B cell (primary cell): ENCODE measurements around the gene TPSAB1. TPM values are rescaled to one million over a fixed set of nuclear protein-coding genes. Genes with fewer than 3 reads are reported as not detected.
"Not testable (repeated sequence)": the region's sequence is repeated elsewhere in the genome, so short reads cannot be mapped to it uniquely, and the experiment has no call there.

Experiments
- ATAC-seq: fragments of 200-7000 bp; cut with Tn5 transposase; one replicate; pipeline ENCODE4 v1.10.0; 2021; ENCODE audit warnings: low read depth, mild to moderate bottlenecking, moderate number of reproducible peaks, moderate library complexity
- CTCF ChIA-PET: fragments of 350-600 bp; sonication (Branson Sonifier 250); formaldehyde crosslinking; loops from one replicate; lab custom pipeline; 2021; ENCODE audit warnings: antibody characterized with exemption, inconsistent platforms; lab: Charles Lee
- POLR2A ChIA-PET: fragments of 350-600 bp; sonication (Branson Sonifier 250); formaldehyde crosslinking; loops from one replicate; lab custom pipeline; 2021; ENCODE audit warnings: antibody characterized with exemption; lab: Charles Lee
- DNase-seq: peaks from one replicate; pipeline ENCODE4 v3.0.0; 2013
- H2AFZ ChIP-seq: 2 replicates; pipeline ENCODE4 v1.6.1; 2012; ENCODE audit warnings: mild to moderate bottlenecking, low read depth, low read length; ENCODE audit not compliant: insufficient read depth, poor library complexity, severe bottlenecking
- H3K27ac ChIP-seq, 2 donors: 1 replicate in 1 of 2; 2 replicates in 1 of 2; pipeline ENCODE4 v1.5.1; 2012 to 2013; ENCODE audit warnings: low read length in 2 of 2, mild to moderate bottlenecking in 2 of 2, moderate library complexity in 1 of 2
- H3K27me3 ChIP-seq, 4 experiments: fragments of 200-600 bp in 1 of 4; sonication (generic) in 1 of 4; replicated peaks in 1 of 4; 1 replicate in 2 of 4; 2 replicates in 2 of 4; pipeline versions ENCODE4 v1.6.1 to v1.7.0; 2013 to 2016; ENCODE audit warnings: low read length in 3 of 4, mild to moderate bottlenecking in 2 of 4, mixed read lengths in 1 of 4, moderate library complexity in 1 of 4; ENCODE audit not compliant: insufficient read depth in 4 of 4, control insufficient read depth in 3 of 4; ENCODE audit errors: control extremely low read depth in 1 of 4
- H3K36me3 ChIP-seq, 2 experiments: replicated peaks in 1 of 2; 1 replicate in 1 of 2; 2 replicates in 1 of 2; pipeline versions ENCODE4 v1.6.1 to v1.7.1; 2013; ENCODE audit warnings: low read length in 1 of 2; ENCODE audit not compliant: insufficient read depth in 2 of 2, control insufficient read depth in 1 of 2; ENCODE audit errors: control extremely low read depth in 1 of 2, extremely low read depth in 1 of 2
- H3K4me1 ChIP-seq, 2 donors: fragments of 200-600 bp in 1 of 2; sonication (generic) in 1 of 2; 1 replicate in 1 of 2; 2 replicates in 1 of 2; pipeline versions ENCODE4 v1.5.1 to v1.6.1; 2013 to 2017; ENCODE audit warnings: low read length in 2 of 2; ENCODE audit not compliant: control insufficient read depth in 2 of 2, insufficient read depth in 2 of 2
- H3K4me2 ChIP-seq: replicated peaks from 2 replicates; pipeline ENCODE3; 2012; ENCODE audit warnings: mild to moderate bottlenecking, low read depth, low read length; ENCODE audit not compliant: poor library complexity, severe bottlenecking
- H3K4me3 ChIP-seq, 5 experiments: fragments of 200-600 bp in 1 of 5; sonication (generic) in 1 of 5; 1 replicate in 3 of 5; 2 replicates in 2 of 5; pipeline versions ENCODE4 v1.5.1 to v1.7.0; 2011 to 2016; ENCODE audit warnings: low read length in 4 of 5, mild to moderate bottlenecking in 4 of 5, low read depth in 2 of 5, control low read depth in 1 of 5, moderate library complexity in 1 of 5; ENCODE audit not compliant: insufficient read depth in 1 of 5; ENCODE audit errors: control extremely low read depth in 1 of 5, extremely low read depth in 1 of 5
- H3K79me2 ChIP-seq: fragments of 200-600 bp; sonication (generic); one replicate; pipeline ENCODE4 v1.6.0; 2016; ENCODE audit warnings: low read length; ENCODE audit not compliant: control insufficient read depth, insufficient read depth
- H3K9ac ChIP-seq: fragments of 200-600 bp; sonication (generic); 2 replicates; pipeline ENCODE4 v1.6.1; 2017; ENCODE audit warnings: mild to moderate bottlenecking, low read length, moderate library complexity
- H3K9me3 ChIP-seq, 3 donors: one replicate each; pipeline versions ENCODE4 v1.6.1 to v1.7.1; 2013; ENCODE audit warnings: low read length in 2 of 3; ENCODE audit not compliant: control insufficient read depth in 2 of 3, insufficient read depth in 1 of 3; ENCODE audit errors: control extremely low read depth in 1 of 3
- H4K20me1 ChIP-seq: 2 replicates; pipeline ENCODE4 v1.6.0; 2012; ENCODE audit warnings: mild to moderate bottlenecking, low read length; ENCODE audit not compliant: insufficient read depth, control insufficient read depth, poor library complexity, severe bottlenecking
- H3K27ac Mint-ChIP-seq: one replicate; pipeline ENCODE4 v1.8.0; 2021; ENCODE audit warnings: mixed read lengths
- H3K27me3 Mint-ChIP-seq: one replicate; pipeline ENCODE4 v1.8.0; 2021; ENCODE audit warnings: mixed read lengths
- H3K4me1 Mint-ChIP-seq: one replicate; pipeline ENCODE4 v1.8.0; 2021; ENCODE audit warnings: mixed read lengths
- H3K4me3 Mint-ChIP-seq: one replicate; pipeline ENCODE4 v1.8.0; 2021; ENCODE audit warnings: mixed read lengths
- H3K9me3 Mint-ChIP-seq: one replicate; pipeline ENCODE4 v1.8.0; 2022; ENCODE audit warnings: mixed read lengths; ENCODE audit not compliant: insufficient read depth
- WGBS: methylation state at CpG from one replicate; pipeline ENCODE4 v1.1.5; 2013; ENCODE audit warnings: missing lambda C conversion rate; ENCODE audit not compliant: insufficient coverage; 5-methylcytosine and 5-hydroxymethylcytosine counted together
- intact Hi-C: fragments of 100-400 bp; cut with micrococcal nuclease; formaldehyde crosslinking; loops from one replicate; pipeline ENCODE4 v1.10.0; 2022
- polyA plus RNA-seq: library from polyadenylated mRNA; depleted of rRNA; stranded (reverse); fragments of >200 nt; gene quantifications from 2 replicates; pipeline ENCODE4 v1.2.3, GENCODE V29; 2012
- total RNA-seq, 2 donors: library from RNA; stranded (reverse); fragments of 120-200 nt in 1 of 2; gene quantifications; 1 replicate in 1 of 2; 2 replicates in 1 of 2; pipeline versions ENCODE4 v1.2.3 to v1.2.4, GENCODE V29; 2013 to 2022

Gene TPSAB1
- total and polyA plus RNA-seq, 2 donors (not counting 1 experiment from before 2014, with no cell fraction given): not detected

GRCh38 chr16:1230471-1231212, 9.9 kb upstream of the TPSAB1 start:
- not testable (repeated sequence) for H3K27me3 Mint-ChIP-seq, H3K4me2 ChIP-seq

GRCh38 chr16:1231301-1231700, 9.2 kb upstream of the TPSAB1 start:
- H3K4me1 ChIP-seq, H3K27ac Mint-ChIP-seq, CTCF ChIA-PET, H3K4me1 Mint-ChIP-seq, ATAC-seq, H3K9ac ChIP-seq, H3K9me3 Mint-ChIP-seq, H3K27ac ChIP-seq, H3K27me3 Mint-ChIP-seq, H3K36me3 ChIP-seq, H3K9me3 ChIP-seq, H4K20me1 ChIP-seq, H3K4me3 ChIP-seq, intact Hi-C loops, H3K79me2 ChIP-seq, DNase-seq, H3K4me2 ChIP-seq, H3K27me3 ChIP-seq, H3K4me3 Mint-ChIP-seq, H2AFZ ChIP-seq, POLR2A ChIA-PET: not testable (repeated sequence)
- WGBS: no CpG with 5 or more reads among the region's 7 CpGs

More at GRCh38 chr16:1230471-1231212, 9.9 kb upstream of the TPSAB1 start:
- DNase-seq, H3K9ac ChIP-seq, H4K20me1 ChIP-seq, intact Hi-C loops, H3K79me2 ChIP-seq, H3K4me1 ChIP-seq, H3K27me3 ChIP-seq, H3K9me3 Mint-ChIP-seq, CTCF ChIA-PET, H3K4me3 ChIP-seq, H2AFZ ChIP-seq, H3K4me1 Mint-ChIP-seq, H3K4me3 Mint-ChIP-seq, POLR2A ChIA-PET, H3K27ac Mint-ChIP-seq, ATAC-seq, H3K36me3 ChIP-seq, H3K9me3 ChIP-seq, H3K27ac ChIP-seq: not testable (repeated sequence)
- 85% methylated on average over 16 of the region's 17 CpGs for WGBS

GRCh38 chr16:1232049-1232748, 8.3 kb upstream of the TPSAB1 start:
- H3K27me3 ChIP-seq, H4K20me1 ChIP-seq, H3K27ac Mint-ChIP-seq, H3K4me3 Mint-ChIP-seq, POLR2A ChIA-PET, H3K4me3 ChIP-seq, H2AFZ ChIP-seq, H3K4me1 ChIP-seq, intact Hi-C loops, H3K79me2 ChIP-seq, ATAC-seq, H3K9ac ChIP-seq, H3K9me3 ChIP-seq, CTCF ChIA-PET, H3K27me3 Mint-ChIP-seq, H3K4me1 Mint-ChIP-seq, H3K9me3 Mint-ChIP-seq, H3K4me2 ChIP-seq, DNase-seq, H3K27ac ChIP-seq, H3K36me3 ChIP-seq: not testable (repeated sequence)
- no CpG with 5 or more reads among the region's 47 CpGs for WGBS

GRCh38 chr16:1236659-1237058, 3.8 kb upstream of the TPSAB1 start:
- H4K20me1 ChIP-seq, H3K9me3 Mint-ChIP-seq, H3K9ac ChIP-seq, H3K27me3 Mint-ChIP-seq, H3K4me3 Mint-ChIP-seq, H3K9me3 ChIP-seq, H3K4me2 ChIP-seq, H3K4me1 Mint-ChIP-seq, CTCF ChIA-PET, H3K27ac ChIP-seq, intact Hi-C loops, DNase-seq, H3K4me3 ChIP-seq, H3K36me3 ChIP-seq, H3K27ac Mint-ChIP-seq, H3K4me1 ChIP-seq, H2AFZ ChIP-seq, POLR2A ChIA-PET, H3K27me3 ChIP-seq, H3K79me2 ChIP-seq: not testable (repeated sequence)
- ATAC-seq: peak; percentile 92
- WGBS: no CpG with 5 or more reads among the region's 29 CpGs
